Liver (tissue), 9 donors: ENCODE results near the gene ARHGEF9. TPM values are rescaled to one million over a fixed set of nuclear protein-coding genes. Genes with fewer than 3 reads are reported as not detected.

Source experiments
- DNase-seq: peaks from one replicate; pipeline ENCODE4 v3.0.0-alpha.2; 2017; ENCODE audit warnings: low spot score
- H3K27ac ChIP-seq, 2 donors: one replicate each; pipeline ENCODE4 v1.7.0; 2013; ENCODE audit warnings: inconsistent platforms in 2 of 2, low read length in 2 of 2, control low read depth in 1 of 2, low read depth in 1 of 2, mild to moderate bottlenecking in 1 of 2
- H3K27me3 ChIP-seq, 4 donors: one replicate each; pipeline versions ENCODE4 v1.6.1 to v1.7.0; 2013; ENCODE audit warnings: low read length in 3 of 4, inconsistent platforms in 1 of 4, mild to moderate bottlenecking in 1 of 4, moderate library complexity in 1 of 4; ENCODE audit not compliant: control insufficient read depth in 4 of 4, insufficient read depth in 4 of 4
- H3K36me3 ChIP-seq, 4 donors: one replicate each; pipeline versions ENCODE4 v1.6.1 to v1.7.0; 2013; ENCODE audit warnings: low read length in 3 of 4, mild to moderate bottlenecking in 3 of 4, low read depth in 1 of 4, moderate library complexity in 1 of 4; ENCODE audit not compliant: control insufficient read depth in 4 of 4, insufficient read depth in 3 of 4
- H3K4me1 ChIP-seq, 4 donors: one replicate each; pipeline versions ENCODE4 v1.6.1 to v1.7.0; 2013; ENCODE audit warnings: low read length in 3 of 4, mild to moderate bottlenecking in 3 of 4, moderate library complexity in 1 of 4; ENCODE audit not compliant: control insufficient read depth in 4 of 4, insufficient read depth in 4 of 4
- H3K4me3 ChIP-seq, 3 donors: one replicate each; pipeline versions ENCODE4 v1.6.1 to v1.7.0; 2013; ENCODE audit warnings: low read length in 3 of 3, control low read depth in 1 of 3, low read depth in 1 of 3, mild to moderate bottlenecking in 1 of 3
- H3K9ac ChIP-seq, 2 donors: one replicate each; pipeline ENCODE4 v1.7.0; 2013; ENCODE audit warnings: low read length in 2 of 2, mild to moderate bottlenecking in 2 of 2, moderate library complexity in 2 of 2, control low read depth in 1 of 2, low read depth in 1 of 2
- H3K9me3 ChIP-seq, 4 donors: one replicate each; pipeline versions ENCODE4 v1.6.1 to v1.7.0; 2013; ENCODE audit warnings: low read length in 3 of 4; ENCODE audit not compliant: control insufficient read depth in 4 of 4
- EGR1 ChIP-seq, 2 donors: IDR thresholded peaks; 2 replicates each; pipeline ENCODE4 v1.6.1; 2016 to 2018; ENCODE audit warnings: antibody characterized with exemption in 2 of 2, low read depth in 2 of 2
- FOXA1 ChIP-seq: IDR thresholded peaks from 2 replicates; pipeline ENCODE4 v1.6.1; 2016; ENCODE audit warnings: antibody characterized with exemption
- FOXA2 ChIP-seq: IDR thresholded peaks from 2 replicates; pipeline ENCODE4 v1.6.1; 2016; ENCODE audit warnings: antibody characterized with exemption
- GABPA ChIP-seq, 2 donors: IDR thresholded peaks in 1 of 2; conservative IDR thresholded peaks in 1 of 2; 2 replicates each; pipeline ENCODE4 v1.6.1; 2016; ENCODE audit warnings: antibody characterized with exemption in 2 of 2, mild to moderate bottlenecking in 1 of 2, moderate library complexity in 1 of 2
- HNF4A ChIP-seq, 2 donors: conservative IDR thresholded peaks; 2 replicates each; pipeline ENCODE4 v1.6.1; 2016; ENCODE audit warnings: antibody characterized with exemption in 2 of 2, mild to moderate bottlenecking in 2 of 2
- HNF4G ChIP-seq: IDR thresholded peaks from 2 replicates; pipeline ENCODE4 v1.6.1; 2016; ENCODE audit warnings: antibody characterized with exemption
- JUND ChIP-seq, 2 donors: IDR thresholded peaks; 2 replicates each; pipeline ENCODE4 v1.6.1; 2016; ENCODE audit warnings: antibody characterized with exemption in 2 of 2
- NR2F2 ChIP-seq: IDR thresholded peaks from 2 replicates; pipeline ENCODE4 v1.6.1; 2016; ENCODE audit warnings: antibody characterized with exemption
- RAD21 ChIP-seq, 2 donors: IDR thresholded peaks; 2 replicates each; pipeline ENCODE4 v1.6.1; 2016; ENCODE audit warnings: antibody characterized with exemption in 2 of 2, mild to moderate bottlenecking in 2 of 2
- RXRA ChIP-seq, 2 donors: IDR thresholded peaks; 2 replicates each; pipeline ENCODE4 v1.6.1; 2017 to 2018; ENCODE audit warnings: antibody characterized with exemption in 2 of 2, mild to moderate bottlenecking in 1 of 2
- SP1 ChIP-seq: IDR thresholded peaks from 2 replicates; pipeline ENCODE4 v1.6.1; 2018; ENCODE audit warnings: antibody characterized with exemption, mild to moderate bottlenecking
- TAF1 ChIP-seq: conservative IDR thresholded peaks from 2 replicates; pipeline ENCODE4 v1.6.1; 2016; ENCODE audit warnings: antibody characterized with exemption, mild to moderate bottlenecking
- ZBTB33 ChIP-seq: IDR thresholded peaks from 2 replicates; pipeline ENCODE4 v1.6.1; 2016; ENCODE audit warnings: antibody characterized with exemption
- WGBS: extraction: QIAGEN DNeasy Blood & Tissue Kit; methylation state at CpG from one replicate; pipeline ENCODE4 v1.1.7; 2013; 5-methylcytosine and 5-hydroxymethylcytosine counted together
- polyA plus RNA-seq, 2 donors: library from polyadenylated mRNA; stranded (reverse) in 1 of 2; unstranded in 1 of 2; fragments of 200-250 nt in 1 of 2; fragments of >200 nt in 1 of 2; fragmentation: Nextera tagmentation in 1 of 2; extraction: Ambion mirVana in 1 of 2; gene quantifications; one replicate each; pipeline versions ENCODE4 v1.2.1 to v1.2.3, GENCODE V29; 2013 to 2015
- total RNA-seq, 2 donors: library from RNA; depleted of rRNA; stranded (reverse); fragments of >200 nt; gene quantifications; one replicate each; pipeline ENCODE4 v1.2.3, GENCODE V29; 2014
- TF ChIP-seq, protein P1 (sequence below): IDR thresholded peaks from 2 replicates; pipeline ENCODE4 v1.6.1; 2016; ENCODE audit warnings: antibody characterized with exemption, mild to moderate bottlenecking
- TF ChIP-seq, protein P2 (sequence below): fragments of 150-350 bp; IDR thresholded peaks from 2 replicates; pipeline ENCODE4 v1.5.1; 2017; ENCODE audit warnings: improper control_type of control experiment, low read depth, low read length; ENCODE audit not compliant: missing input control
- TF ChIP-seq, protein P3 (sequence below): IDR thresholded peaks from 2 replicates; pipeline ENCODE4 v1.6.1; 2016; ENCODE audit warnings: antibody characterized with exemption
- donor health status: healthy.
- donor health status: healthy.
- donor health status: healthy.
- donor health status: healthy.
- donor health status: healthy.

The ARHGEF9 gene
- total and polyA plus RNA-seq, 4 donors, result 2.1 to 9.0 (median 6.2) TPM

GRCh38 chrX:63746278-63746677 is 38.7 kb downstream of the ARHGEF9 start:
- no peak for TF ChIP-seq NR2F2
- TF ChIP-seq HNF4A (conservative IDR thresholded peaks at IDR 0.05), result no peak
- TF ChIP-seq, protein P1, sequence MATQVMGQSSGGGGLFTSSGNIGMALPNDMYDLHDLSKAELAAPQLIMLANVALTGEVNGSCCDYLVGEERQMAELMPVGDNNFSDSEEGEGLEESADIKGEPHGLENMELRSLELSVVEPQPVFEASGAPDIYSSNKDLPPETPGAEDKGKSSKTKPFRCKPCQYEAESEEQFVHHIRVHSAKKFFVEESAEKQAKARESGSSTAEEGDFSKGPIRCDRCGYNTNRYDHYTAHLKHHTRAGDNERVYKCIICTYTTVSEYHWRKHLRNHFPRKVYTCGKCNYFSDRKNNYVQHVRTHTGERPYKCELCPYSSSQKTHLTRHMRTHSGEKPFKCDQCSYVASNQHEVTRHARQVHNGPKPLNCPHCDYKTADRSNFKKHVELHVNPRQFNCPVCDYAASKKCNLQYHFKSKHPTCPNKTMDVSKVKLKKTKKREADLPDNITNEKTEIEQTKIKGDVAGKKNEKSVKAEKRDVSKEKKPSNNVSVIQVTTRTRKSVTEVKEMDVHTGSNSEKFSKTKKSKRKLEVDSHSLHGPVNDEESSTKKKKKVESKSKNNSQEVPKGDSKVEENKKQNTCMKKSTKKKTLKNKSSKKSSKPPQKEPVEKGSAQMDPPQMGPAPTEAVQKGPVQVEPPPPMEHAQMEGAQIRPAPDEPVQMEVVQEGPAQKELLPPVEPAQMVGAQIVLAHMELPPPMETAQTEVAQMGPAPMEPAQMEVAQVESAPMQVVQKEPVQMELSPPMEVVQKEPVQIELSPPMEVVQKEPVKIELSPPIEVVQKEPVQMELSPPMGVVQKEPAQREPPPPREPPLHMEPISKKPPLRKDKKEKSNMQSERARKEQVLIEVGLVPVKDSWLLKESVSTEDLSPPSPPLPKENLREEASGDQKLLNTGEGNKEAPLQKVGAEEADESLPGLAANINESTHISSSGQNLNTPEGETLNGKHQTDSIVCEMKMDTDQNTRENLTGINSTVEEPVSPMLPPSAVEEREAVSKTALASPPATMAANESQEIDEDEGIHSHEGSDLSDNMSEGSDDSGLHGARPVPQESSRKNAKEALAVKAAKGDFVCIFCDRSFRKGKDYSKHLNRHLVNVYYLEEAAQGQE, result no peak
- no peak for TF ChIP-seq HNF4G
- Histone ChIP-seq H3K9me3 (no peaks in the 10 kb centered on the region), H3K4me1 (no peaks in the 10 kb centered on the region), H3K4me3 (no peak overlapping the region), H3K27me3 (no peaks in the 10 kb centered on the region), H3K27ac (no peak overlapping the region), H3K36me3 (no peaks in the 10 kb centered on the region), H3K9ac (no peak overlapping the region)
- no peak for DNase-seq
- 82% methylated on average over 1 of the region's 1 CpG for WGBS

- no peaks in the 10 kb centered on the region for H3K27me3 ChIP-seq
- no peaks in the 10 kb centered on the region for H3K4me1 ChIP-seq
- WGBS, result 89% methylated on average over 2 of the region's 2 CpGs
- H3K9ac ChIP-seq, result no peak overlapping the region
- DNase-seq, result no peak
- no peak for TF ChIP-seq JUND (IDR thresholded peaks at IDR 0.05)
- TF ChIP-seq RAD21 (IDR thresholded peaks at IDR 0.05), result no peak
- no peak for TF ChIP-seq EGR1 (IDR thresholded peaks at IDR 0.05; ENCODE audit: low read depth in 2 of 2)
- TF ChIP-seq FOXA1, result no peak
- no peak for TF ChIP-seq ZBTB33
- TF ChIP-seq, protein P2, sequence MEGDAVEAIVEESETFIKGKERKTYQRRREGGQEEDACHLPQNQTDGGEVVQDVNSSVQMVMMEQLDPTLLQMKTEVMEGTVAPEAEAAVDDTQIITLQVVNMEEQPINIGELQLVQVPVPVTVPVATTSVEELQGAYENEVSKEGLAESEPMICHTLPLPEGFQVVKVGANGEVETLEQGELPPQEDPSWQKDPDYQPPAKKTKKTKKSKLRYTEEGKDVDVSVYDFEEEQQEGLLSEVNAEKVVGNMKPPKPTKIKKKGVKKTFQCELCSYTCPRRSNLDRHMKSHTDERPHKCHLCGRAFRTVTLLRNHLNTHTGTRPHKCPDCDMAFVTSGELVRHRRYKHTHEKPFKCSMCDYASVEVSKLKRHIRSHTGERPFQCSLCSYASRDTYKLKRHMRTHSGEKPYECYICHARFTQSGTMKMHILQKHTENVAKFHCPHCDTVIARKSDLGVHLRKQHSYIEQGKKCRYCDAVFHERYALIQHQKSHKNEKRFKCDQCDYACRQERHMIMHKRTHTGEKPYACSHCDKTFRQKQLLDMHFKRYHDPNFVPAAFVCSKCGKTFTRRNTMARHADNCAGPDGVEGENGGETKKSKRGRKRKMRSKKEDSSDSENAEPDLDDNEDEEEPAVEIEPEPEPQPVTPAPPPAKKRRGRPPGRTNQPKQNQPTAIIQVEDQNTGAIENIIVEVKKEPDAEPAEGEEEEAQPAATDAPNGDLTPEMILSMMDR, result no peak
- no peak overlapping the region for H3K27ac ChIP-seq
- no peak overlapping the region for H3K4me3 ChIP-seq
- H3K9me3 ChIP-seq, result no peaks in the 10 kb centered on the region
- H3K36me3 ChIP-seq, result no peaks in the 10 kb centered on the region
Measured at GRCh38 chrX:63744850-63745394, 40.1 kb downstream of the ARHGEF9 start.

DNA sequence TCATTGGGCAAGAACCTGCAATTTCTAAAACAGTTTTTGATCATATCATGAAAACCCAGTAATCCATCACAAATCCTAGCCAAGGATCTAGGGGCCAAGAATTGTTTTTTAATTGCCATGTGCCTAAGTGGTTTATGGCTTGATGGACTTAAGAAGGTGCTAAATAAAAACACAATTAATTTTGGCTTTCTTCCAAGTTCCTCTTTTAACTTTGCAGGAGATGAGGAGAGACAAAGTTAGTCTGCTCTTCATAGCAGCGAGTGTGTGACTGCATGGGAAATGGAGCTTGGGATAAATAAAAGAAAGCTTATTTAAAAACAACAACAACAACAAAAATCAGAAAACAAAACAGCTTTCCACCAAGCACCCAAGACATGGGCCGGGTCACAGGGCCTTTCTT is 41.4 kb downstream of the ARHGEF9 start:
- Histone ChIP-seq H3K36me3 (no peaks in the 10 kb centered on the region), H3K4me3 (no peak overlapping the region), H3K9ac (no peak overlapping the region), H3K4me1 (no peaks in the 10 kb centered on the region), H3K27me3 (no peaks in the 10 kb centered on the region), H3K27ac (no peak overlapping the region), H3K9me3 (no peaks in the 10 kb centered on the region)
- TF ChIP-seq TAF1, result no peak
- TF ChIP-seq GABPA (IDR thresholded peaks at IDR 0.05 in 1 of 2, conservative IDR thresholded peaks at IDR 0.05 in 1 of 2), result no peak
- no peak for TF ChIP-seq SP1
- TF ChIP-seq, protein P3, sequence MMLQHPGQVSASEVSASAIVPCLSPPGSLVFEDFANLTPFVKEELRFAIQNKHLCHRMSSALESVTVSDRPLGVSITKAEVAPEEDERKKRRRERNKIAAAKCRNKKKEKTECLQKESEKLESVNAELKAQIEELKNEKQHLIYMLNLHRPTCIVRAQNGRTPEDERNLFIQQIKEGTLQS, result no peak
- no peak for TF ChIP-seq FOXA2
- no peak for TF ChIP-seq RXRA (IDR thresholded peaks at IDR 0.05)
- no peak for TF ChIP-seq FOXA1
- 94% methylated on average over 2 of the region's 2 CpGs for WGBS
- DNase-seq, result no peak
